ENCODE data around the gene CERS6.

DNA sequence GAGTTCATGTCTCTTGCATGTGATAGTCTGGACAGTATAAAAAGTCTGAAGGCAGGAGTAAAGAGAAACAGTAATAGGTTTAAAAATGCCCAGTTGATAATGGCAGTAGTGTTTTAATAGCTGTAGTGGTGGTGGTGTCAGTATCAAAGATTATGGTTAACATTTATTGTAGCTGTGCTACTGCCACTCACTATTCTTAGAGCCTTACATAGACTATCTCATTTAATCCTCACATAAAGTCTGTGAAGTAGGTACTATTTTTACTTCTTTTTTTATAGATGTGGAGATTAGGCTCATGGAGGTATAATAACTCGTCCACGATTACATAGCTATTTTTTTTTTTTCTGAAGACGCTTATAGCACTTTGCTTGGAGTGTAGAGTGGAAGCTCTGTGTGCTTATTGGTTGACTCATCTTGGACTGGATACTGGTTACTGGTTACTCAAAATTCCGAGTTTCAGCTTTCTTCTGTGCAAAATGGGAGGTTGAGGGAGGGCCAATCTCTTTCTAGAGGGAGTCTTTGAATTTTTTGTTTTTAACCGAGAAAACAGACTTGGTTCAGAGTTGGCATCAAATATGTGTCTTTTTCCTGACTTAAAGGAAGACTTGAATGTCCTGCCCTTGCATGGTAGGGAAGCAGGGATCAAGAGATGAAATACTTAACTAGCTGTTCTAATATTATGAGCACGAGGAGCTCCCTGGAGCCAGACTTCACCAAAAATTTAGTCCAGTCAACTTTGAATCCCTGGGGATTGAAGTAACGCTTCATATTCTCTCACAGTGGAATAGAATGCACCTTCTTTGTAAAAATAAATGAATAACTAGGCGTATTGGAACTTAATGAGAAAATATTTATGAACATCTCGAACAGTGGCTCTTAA lies 27.1 kb downstream of the CERS6 start:
- TF ChIP-seq CTCF (conservative IDR thresholded peaks at IDR 0.05), result no peak
- TF ChIP-seq EZH2 (IDR thresholded peaks at IDR 0.05; ENCODE audit: low read depth), result no peak
